ENCODE data around the gene C18orf32.
A peak's percentile ranks its signal among the peaks of the same experiment; 100 is the strongest.
"Not testable (repeated sequence)": the region's sequence is repeated elsewhere in the genome, so short reads cannot be mapped to it uniquely, and the experiment has no call there.

Gene C18orf32

DNA sequence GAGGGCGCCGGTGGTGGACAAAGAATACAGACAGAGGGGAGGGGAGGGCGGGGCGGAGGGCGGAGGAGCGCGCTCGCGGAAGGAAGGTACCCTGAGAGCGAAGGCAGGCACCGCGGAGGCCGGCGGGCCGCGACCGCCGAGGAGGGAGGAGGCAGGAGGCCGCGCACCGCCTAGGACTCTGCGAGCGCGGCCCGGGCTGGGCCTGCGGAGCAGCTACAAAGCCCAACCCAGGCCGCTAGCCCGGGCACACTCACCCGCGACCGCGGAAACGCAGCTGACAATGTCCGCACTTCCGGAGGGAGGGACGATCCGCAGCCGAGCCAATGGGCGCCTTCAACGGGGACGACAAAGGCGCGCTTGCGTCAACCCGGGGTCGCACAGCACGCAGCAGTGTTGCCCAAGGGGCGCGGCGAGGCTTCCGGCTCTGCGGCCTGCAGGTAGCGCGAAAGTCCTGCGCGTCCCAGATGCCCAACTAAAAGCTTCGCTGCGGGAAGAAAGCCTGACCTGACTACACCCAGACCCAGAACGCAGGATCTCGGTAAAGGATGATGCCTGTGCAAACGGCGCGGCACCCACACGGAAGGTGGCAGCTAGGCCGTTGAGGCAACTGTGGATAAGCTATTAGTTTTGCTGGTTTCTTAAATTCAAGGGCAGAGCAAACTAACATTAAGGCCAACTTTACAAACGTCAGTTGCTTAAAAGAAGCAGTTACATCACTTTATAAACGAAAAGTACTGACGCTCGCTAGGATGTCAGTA, at the start of gene C18orf32:
Gene C18orf32, minus strand, starts transcription at position 282 of the 758 bp plus-strand sequence. CDS start 3,486 bp downstream, outside the sequence.
- DNase-seq, result peak; percentile 94

DNA sequence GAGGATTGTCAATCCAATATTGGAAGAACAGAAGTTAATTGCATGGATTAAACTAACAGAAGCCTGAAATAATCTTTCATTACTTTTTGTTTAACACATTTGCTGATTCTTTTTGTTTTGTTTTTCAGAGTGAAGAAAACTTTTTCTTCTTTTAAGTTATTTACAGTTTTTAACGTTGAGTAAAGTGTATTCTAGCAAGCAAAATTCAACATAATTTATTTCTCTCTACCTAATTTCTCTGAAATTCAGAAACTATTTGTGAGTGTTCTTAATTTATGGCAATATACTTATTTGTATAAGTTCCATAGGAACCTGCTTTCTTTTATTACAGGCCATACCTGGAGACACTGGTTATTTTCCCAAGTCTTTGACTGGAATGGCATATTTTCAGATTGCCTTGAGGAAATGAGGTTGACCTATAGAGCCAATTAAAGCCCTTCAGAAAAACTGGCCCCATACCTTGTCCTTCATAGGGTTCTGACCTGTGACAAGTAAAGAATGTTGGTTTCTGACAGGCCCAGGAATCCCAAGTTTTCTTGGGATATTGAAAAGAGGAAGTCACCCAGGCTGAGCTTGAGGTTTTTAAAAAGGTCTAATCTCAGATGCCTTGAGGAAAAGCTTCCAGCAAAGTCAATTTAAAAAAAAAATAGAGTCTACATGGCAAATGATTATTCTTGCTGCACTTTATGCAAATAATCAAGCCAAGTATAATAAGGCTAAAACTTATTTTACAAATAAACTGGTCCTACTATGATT, 48.0 kb upstream of the C18orf32 start:
- no peak for DNase-seq

GRCh38 chr18:49531678-49532153, 44.7 kb upstream of the C18orf32 start:
- no peak for DNase-seq

DNA sequence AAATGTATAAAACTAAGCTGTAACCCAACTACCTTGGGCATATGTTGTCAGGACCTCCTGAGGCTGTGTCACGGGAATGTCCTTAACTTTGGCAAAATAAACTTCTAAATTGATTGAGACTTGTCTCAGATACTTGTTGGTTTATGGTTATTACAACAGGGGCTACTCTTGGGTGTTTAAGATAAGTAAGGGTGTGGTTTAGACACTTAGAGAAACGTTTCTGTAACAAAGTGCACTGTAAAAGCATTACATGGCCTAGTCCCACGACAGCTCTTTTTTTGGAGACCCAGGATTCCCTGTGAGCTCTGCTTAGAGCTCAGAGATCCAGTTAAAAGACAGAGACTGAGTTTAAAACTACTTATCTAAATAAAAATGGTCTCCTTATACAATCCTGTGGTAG, 42.6 kb upstream of the C18orf32 start:
- no peak for DNase-seq

- DNase-seq, result no peak
Observed at GRCh38 chr18:49527631-49528327, 40.7 kb upstream of the C18orf32 start.

GRCh38 chr18:49525981-49526380, 38.9 kb upstream of the C18orf32 start:
- no peak for DNase-seq

- DNase-seq, result no peak
Observed at GRCh38 chr18:49524951-49525350, 37.9 kb upstream of the C18orf32 start.

- DNase-seq, result no peak
Observed at GRCh38 chr18:49524349-49524748, 37.3 kb upstream of the C18orf32 start.

GRCh38 chr18:49523580-49524093, 36.6 kb upstream of the C18orf32 start:
- DNase-seq, result not testable (repeated sequence)

DNA sequence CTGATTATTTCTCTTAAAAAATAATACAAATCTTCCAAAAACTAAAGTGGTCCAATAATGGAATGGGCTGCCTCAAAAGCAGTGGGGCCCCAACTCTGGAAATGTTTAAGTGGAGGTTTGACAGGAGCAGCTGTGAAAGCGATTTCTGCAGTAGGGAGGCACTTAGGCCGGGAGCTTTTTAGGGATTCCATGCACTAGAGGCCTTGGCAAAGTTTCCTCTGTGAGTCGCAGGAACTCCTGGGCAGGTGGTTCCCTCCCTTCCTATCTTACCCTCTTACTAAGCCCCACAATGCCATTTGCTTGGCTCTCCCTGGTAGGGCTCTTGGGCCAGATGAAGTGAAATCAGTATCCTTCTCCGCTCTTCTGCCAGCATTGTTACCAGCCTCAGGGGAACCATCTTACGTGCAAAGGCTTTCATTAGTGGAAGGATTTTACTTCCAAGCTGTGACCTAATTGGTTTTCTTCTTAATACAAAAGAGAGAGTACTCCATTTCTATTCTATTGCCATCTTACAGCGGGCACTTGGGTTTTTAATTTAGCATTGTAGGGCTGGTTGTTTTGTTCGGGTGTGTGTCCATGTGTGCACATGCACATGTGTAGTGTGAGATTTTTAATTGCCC, 34.3 kb upstream of the C18orf32 start:
- DNase-seq, result no peak

- DNase-seq, result no peak
Observed at GRCh38 chr18:49520661-49521145, 33.7 kb upstream of the C18orf32 start.

- no peak for DNase-seq
Observed at GRCh38 chr18:49519101-49519971, 32.3 kb upstream of the C18orf32 start.

GRCh38 chr18:49517483-49517882, 30.4 kb upstream of the C18orf32 start:
- DNase-seq, result no peak

- DNase-seq, result no peak
Observed at GRCh38 chr18:49515516-49515915, 28.5 kb upstream of the C18orf32 start.

GRCh38 chr18:49515003-49515402, 28.0 kb upstream of the C18orf32 start:
- DNase-seq, result not testable (repeated sequence)

DNA sequence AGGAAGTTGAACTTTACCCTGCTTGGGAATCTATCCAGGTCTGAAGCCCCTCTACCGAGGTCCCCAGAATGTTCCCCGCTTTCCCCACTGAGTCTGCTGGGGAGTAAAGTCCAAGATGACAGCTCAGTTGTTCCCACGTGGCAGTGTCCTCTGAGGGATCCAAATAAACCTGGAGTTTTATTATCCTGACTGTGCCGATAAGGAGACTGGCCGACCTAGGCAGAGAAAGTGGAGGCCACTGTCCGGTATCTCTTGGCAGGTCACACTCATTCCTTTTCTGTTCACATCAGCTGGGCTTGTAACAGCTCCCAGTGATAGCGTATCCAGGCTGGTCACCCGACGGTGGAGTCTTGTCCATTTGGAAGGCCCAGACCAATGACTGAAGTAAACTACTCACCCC, 27.5 kb upstream of the C18orf32 start:
- DNase-seq, result no peak

DNA sequence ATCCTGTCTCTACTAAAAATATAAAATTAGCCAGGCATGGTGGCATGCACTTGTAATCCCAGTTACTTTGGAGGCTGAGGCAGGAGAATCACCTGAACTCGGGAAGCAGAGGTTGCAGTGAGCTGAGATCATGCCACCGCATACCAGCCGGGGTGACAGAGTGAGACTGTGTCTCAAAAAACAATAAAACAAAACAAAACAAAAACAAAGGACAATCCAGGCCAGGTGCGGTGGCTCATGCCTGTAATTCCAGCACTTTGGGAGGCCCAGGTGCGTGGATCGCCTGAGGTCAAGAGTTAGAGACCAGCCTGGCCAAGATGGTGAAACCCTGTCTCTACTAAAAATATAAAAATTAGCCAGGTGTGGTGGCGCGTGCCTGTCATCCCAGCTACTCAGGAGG, 25.8 kb upstream of the C18orf32 start:
- not testable (repeated sequence) for DNase-seq

GRCh38 chr18:49510393-49511115, 23.5 kb upstream of the C18orf32 start:
- peak; percentile 63 for DNase-seq

DNA sequence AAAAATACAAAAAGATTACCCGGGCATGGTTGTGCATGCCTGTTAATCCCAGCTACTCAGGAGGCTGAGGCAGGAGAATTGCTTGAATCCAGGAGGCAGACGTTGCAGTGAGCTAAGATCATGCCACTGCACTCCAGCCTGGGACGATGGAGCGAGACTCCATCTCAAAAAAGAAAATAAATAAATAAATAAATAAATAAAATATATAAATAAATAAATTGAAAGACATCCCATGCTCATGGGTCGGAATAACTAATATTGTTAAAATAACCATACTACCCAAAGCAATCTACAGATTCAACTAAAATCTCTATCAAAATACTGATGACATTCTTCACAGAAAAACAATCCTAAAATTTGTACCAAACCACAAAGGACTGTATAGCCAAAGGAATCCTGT, 19.4 kb upstream of the C18orf32 start:
- not testable (repeated sequence) for DNase-seq

DNA sequence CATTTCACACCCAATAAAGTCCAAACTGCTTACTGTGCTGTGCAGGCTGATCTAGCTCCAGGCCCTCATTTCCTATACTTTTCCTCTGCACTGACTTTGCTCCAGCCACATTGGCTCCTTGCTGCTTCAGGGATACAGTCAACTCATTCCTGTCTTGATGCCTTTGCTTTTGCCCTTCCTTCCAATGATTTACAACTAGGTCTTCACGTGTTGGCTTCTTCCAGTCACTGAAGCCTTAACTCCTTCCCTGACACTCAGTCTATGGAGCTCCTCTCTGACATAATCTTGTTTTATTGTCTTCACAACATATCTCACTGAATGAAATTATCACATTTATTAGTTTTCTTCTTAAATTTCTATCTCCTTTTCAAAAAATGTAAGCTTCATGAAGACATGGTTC, 16.9 kb upstream of the C18orf32 start:
- DNase-seq, result no peak

Data from CD4-positive, alpha-beta T cell treated with Interleukin-12 subunit alpha and Interleukin-12 subunit beta, for 1 hour (primary cell).